ENCODE results near the gene CNTNAP2.

Gene CNTNAP2

GRCh38 chr7:146658604-146659003 lies 542.0 kb downstream of the CNTNAP2 start:
- H3K4me3 ChIP-seq (ENCODE audit: low read depth, low read length), result no peak overlapping the region
- DNase-seq (ENCODE audit: low read depth), result no peak
- TF ChIP-seq, protein P1, sequence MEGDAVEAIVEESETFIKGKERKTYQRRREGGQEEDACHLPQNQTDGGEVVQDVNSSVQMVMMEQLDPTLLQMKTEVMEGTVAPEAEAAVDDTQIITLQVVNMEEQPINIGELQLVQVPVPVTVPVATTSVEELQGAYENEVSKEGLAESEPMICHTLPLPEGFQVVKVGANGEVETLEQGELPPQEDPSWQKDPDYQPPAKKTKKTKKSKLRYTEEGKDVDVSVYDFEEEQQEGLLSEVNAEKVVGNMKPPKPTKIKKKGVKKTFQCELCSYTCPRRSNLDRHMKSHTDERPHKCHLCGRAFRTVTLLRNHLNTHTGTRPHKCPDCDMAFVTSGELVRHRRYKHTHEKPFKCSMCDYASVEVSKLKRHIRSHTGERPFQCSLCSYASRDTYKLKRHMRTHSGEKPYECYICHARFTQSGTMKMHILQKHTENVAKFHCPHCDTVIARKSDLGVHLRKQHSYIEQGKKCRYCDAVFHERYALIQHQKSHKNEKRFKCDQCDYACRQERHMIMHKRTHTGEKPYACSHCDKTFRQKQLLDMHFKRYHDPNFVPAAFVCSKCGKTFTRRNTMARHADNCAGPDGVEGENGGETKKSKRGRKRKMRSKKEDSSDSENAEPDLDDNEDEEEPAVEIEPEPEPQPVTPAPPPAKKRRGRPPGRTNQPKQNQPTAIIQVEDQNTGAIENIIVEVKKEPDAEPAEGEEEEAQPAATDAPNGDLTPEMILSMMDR (IDR thresholded peaks at IDR 0.05; ENCODE audit: control insufficient read depth, extremely low read depth, insufficient read depth), result no peak

GRCh38 chr7:146659732-146660131 lies 543.1 kb downstream of the CNTNAP2 start:
- TF ChIP-seq, protein P1 (IDR thresholded peaks at IDR 0.05; ENCODE audit: control insufficient read depth, extremely low read depth, insufficient read depth), result no peak
- DNase-seq (ENCODE audit: low read depth), result no peak
- no peak overlapping the region for H3K4me3 ChIP-seq (ENCODE audit: low read depth, low read length)

- TF ChIP-seq, protein P1 (IDR thresholded peaks at IDR 0.05; ENCODE audit: control insufficient read depth, extremely low read depth, insufficient read depth), result no peak
- DNase-seq (ENCODE audit: low read depth), result no peak
- no peak overlapping the region for H3K4me3 ChIP-seq (ENCODE audit: low read depth, low read length)
These were observed 544.2 kb downstream of the CNTNAP2 start for GRCh38 chr7:146660839-146661238.

GRCh38 chr7:146661435-146661834 lies 544.8 kb downstream of the CNTNAP2 start:
- DNase-seq (ENCODE audit: low read depth), result no peak
- TF ChIP-seq, protein P1 (IDR thresholded peaks at IDR 0.05; ENCODE audit: control insufficient read depth, extremely low read depth, insufficient read depth), result no peak
- H3K4me3 ChIP-seq (ENCODE audit: low read depth, low read length), result no peak overlapping the region

DNA sequence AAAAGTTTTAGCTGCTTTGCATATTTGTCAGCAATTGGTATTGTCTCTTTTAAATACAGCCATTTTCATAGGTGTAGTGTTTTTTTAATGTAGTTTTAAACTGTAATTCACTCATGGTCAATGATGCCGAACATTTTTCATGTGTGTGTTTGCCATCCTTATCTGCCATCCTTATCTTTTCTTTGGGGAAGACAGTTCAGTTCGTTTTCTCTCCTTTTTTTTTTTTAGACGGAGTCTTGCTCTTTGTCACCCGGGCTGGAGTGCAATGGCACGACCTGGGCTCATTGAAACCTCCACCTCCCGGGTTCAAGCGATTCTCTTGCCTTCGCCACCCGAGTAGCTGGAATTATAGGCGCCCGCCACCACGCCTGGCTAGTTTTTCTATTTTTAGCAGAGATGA lies 545.3 kb downstream of the CNTNAP2 start:
- TF ChIP-seq, protein P1 (IDR thresholded peaks at IDR 0.05; ENCODE audit: control insufficient read depth, extremely low read depth, insufficient read depth), result no peak
- DNase-seq (ENCODE audit: low read depth), result no peak
- H3K4me3 ChIP-seq (ENCODE audit: low read depth, low read length), result no peak overlapping the region

- TF ChIP-seq, protein P1 (IDR thresholded peaks at IDR 0.05; ENCODE audit: control insufficient read depth, extremely low read depth, insufficient read depth), result no peak
- no peak overlapping the region for H3K4me3 ChIP-seq (ENCODE audit: low read depth, low read length)
- DNase-seq (ENCODE audit: low read depth), result no peak
These were observed 548.4 kb downstream of the CNTNAP2 start for GRCh38 chr7:146665023-146665422.

GRCh38 chr7:146670532-146670931 lies 553.9 kb downstream of the CNTNAP2 start:
- TF ChIP-seq, protein P1 (IDR thresholded peaks at IDR 0.05; ENCODE audit: control insufficient read depth, extremely low read depth, insufficient read depth), result no peak
- H3K4me3 ChIP-seq (ENCODE audit: low read depth, low read length), result no peak overlapping the region
- DNase-seq (ENCODE audit: low read depth), result no peak
